ENCODE results near the gene DGCR8.
"Not testable (repeated sequence)": the region's sequence is repeated elsewhere in the genome, so short reads cannot be mapped to it uniquely, and the experiment has no call there.

DGCR8 gene

DNA sequence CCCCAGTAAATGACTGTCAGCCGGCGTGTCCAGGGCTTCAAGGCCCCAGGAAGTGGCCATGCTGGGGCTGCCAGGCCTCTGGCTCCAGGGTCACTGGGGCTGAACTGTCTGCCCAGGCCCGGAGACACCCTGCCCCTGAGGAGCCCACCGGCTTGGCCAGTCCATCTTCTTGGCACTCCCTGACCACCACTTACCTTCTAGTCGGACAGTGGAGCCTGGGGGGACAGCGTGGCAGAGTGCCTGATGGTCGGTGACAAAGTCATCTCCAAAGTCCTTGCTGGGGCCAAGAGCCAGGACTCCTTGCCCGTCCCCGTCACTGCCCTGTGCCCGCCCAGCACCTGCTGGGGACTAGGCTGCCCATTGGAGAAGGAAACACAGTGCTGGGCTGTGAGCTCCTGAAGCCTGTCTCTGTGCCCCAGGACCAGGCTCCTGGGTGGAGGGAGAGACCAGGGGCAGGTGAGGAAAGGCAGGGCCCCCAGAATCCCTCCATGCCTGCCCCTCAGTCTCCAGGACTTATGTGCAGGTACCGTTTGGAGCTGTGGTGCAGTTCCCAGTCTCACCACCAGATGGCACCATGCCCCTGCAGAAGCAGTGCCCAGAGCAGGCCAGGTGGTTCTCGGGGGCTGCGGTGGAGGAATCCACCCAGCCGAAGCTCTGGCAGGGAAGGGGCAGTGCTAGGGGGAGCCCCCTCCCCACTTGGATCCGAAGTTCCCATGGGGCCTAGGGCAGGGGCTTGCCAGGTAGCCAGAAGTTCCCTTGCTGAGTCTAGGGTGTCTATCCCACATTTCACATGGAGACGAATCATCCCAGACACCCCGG, 76.8 kb downstream of the DGCR8 start:
- no peak for DNase-seq

- no peak for DNase-seq
These were observed 77.6 kb downstream of the DGCR8 start for GRCh38 chr22:20157430-20158183.

GRCh38 chr22:20158391-20159036, 78.5 kb downstream of the DGCR8 start:
- no peak for DNase-seq

- no peak for DNase-seq
These were observed 79.0 kb downstream of the DGCR8 start for GRCh38 chr22:20159076-20159475.

- not testable (repeated sequence) for DNase-seq
These were observed 79.5 kb downstream of the DGCR8 start for GRCh38 chr22:20159531-20159930.

DNA sequence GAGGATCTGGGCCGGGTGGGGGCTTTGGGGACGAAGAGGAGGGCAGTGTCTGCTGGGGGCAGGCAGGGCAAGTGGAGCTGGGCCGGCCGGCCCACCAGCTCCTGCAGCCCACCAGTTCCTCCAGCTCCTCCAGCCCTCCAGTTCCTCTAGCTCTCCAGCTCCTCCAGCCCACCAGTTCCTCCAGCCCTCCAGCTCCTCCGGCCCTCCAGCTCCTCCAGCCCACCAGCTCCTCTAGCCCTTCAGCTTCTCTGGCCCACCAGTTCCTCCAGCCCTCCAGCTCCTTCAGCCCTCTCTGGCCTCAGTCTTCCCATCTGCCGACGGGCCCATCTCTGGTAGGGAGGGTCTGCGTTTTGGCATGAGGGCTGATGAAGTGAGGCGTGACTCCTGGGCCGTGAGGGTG, 80.0 kb downstream of the DGCR8 start:
- DNase-seq, result no peak
